ENCODE results near the gene BUB3. TPM values are rescaled to one million over a fixed set of nuclear protein-coding genes. Genes with fewer than 3 reads are reported as not detected.

The BUB3 gene
- total and polyA plus RNA-seq, 2 of the 8 experiments (the other 6 are each of a cell fraction or from before 2014, with no cell fraction given) = 183 to 207 TPM

DNA sequence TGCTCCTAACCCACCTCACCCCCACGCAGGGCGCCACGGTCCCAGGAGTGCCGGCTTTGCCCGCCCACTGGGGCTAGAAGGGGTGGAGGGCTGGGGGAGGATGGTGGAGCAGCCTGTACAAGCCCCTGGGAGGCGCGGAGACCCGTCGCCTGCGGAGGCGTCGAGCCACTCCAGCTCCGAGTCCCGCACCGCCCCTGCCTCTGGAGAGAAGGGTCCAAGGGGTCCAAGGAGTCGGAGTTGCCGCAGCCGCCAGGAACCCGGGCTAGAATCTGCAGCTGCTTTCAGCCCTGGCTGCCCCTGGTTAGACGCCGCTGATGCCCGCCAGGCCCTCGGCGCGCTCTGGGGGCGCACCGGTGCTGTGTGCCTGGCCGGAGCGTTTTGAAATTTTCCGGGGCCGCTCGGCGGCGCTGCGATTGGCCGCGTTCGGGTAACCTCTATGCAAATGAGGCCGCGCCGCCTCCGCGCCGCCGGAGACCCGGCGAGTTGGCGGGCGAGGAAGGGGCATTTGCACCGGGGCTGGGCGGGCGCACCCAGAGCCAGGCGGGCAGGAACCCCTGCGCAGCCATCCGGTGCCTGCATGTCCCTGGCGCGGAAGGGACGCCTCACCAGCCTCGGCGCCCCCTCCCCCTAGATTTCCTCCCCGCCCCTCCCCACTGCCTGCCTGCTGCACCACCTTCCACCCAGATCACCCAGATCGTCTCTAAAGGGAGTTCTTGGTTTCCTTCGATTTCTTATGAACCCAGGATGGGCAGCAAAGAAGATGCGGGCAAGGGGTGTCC, 6.4 kb upstream of the BUB3 start, which contains the start of gene HMX2 (continued):
- TF ChIP-seq TEAD4 (IDR thresholded peaks at IDR 0.05; ENCODE audit: low read depth, low read length) (no peak), RBBP5 (IDR thresholded peaks at IDR 0.05; ENCODE audit: borderline replicate concordance, low read depth, low read length) (peak; percentile 40; the same call in 1 of the 2 replicates), EGR1 (IDR thresholded peaks at IDR 0.05; ENCODE audit: borderline replicate concordance, low read depth, low read length) (no peak), POLR2A (IDR thresholded peaks at IDR 0.05; ENCODE audit: control extremely low read depth in 1 of 2, low read depth in 2 of 2, low read length in 2 of 2) (no peak), POLR2AphosphoS5 (IDR thresholded peaks at IDR 0.05; ENCODE audit: low read depth, low read length) (no peak), BCL11A (IDR thresholded peaks at IDR 0.05; ENCODE audit: low read depth in 2 of 2, low read length in 2 of 2) (no peak), ZNF274 (IDR thresholded peaks at IDR 0.05; ENCODE audit: borderline replicate concordance, extremely low read depth, low read length) (no peak), KDM5A (IDR thresholded peaks at IDR 0.05; ENCODE audit: low read length) (no peak), KDM4A (IDR thresholded peaks at IDR 0.05; ENCODE audit: low read depth, low read length, severe bottlenecking) (peak; percentile 10), HDAC2 (IDR thresholded peaks at IDR 0.05; ENCODE audit: borderline replicate concordance in 1 of 2, low read depth in 2 of 2, low read length in 2 of 2) (no peak), GABPA (IDR thresholded peaks at IDR 0.05; ENCODE audit: borderline replicate concordance, insufficient read depth, low read length) (no peak), CEBPB (IDR thresholded peaks at IDR 0.05; ENCODE audit: low read depth, low read length) (no peak), YY1 (IDR thresholded peaks at IDR 0.05; ENCODE audit: low read depth, low read length) (no peak), JUN (IDR thresholded peaks at IDR 0.05; ENCODE audit: low read depth, low read length) (no peak), SIN3A (conservative IDR thresholded peaks at IDR 0.05 in 1 of 2, IDR thresholded peaks at IDR 0.05 in 1 of 2; ENCODE audit: low read depth in 1 of 2, low read length in 2 of 2) (no peak)
- TF ChIP-seq, protein P1, sequence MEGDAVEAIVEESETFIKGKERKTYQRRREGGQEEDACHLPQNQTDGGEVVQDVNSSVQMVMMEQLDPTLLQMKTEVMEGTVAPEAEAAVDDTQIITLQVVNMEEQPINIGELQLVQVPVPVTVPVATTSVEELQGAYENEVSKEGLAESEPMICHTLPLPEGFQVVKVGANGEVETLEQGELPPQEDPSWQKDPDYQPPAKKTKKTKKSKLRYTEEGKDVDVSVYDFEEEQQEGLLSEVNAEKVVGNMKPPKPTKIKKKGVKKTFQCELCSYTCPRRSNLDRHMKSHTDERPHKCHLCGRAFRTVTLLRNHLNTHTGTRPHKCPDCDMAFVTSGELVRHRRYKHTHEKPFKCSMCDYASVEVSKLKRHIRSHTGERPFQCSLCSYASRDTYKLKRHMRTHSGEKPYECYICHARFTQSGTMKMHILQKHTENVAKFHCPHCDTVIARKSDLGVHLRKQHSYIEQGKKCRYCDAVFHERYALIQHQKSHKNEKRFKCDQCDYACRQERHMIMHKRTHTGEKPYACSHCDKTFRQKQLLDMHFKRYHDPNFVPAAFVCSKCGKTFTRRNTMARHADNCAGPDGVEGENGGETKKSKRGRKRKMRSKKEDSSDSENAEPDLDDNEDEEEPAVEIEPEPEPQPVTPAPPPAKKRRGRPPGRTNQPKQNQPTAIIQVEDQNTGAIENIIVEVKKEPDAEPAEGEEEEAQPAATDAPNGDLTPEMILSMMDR (IDR thresholded peaks at IDR 0.05; ENCODE audit: control extremely low read depth in 1 of 3, insufficient read depth in 1 of 3, low read depth in 1 of 3, low read length in 3 of 3) = peak in 2 of 3 experiments; percentile 19 to 44; a peak in 3 of 4 replicates
- TF ChIP-seq, protein P2, sequence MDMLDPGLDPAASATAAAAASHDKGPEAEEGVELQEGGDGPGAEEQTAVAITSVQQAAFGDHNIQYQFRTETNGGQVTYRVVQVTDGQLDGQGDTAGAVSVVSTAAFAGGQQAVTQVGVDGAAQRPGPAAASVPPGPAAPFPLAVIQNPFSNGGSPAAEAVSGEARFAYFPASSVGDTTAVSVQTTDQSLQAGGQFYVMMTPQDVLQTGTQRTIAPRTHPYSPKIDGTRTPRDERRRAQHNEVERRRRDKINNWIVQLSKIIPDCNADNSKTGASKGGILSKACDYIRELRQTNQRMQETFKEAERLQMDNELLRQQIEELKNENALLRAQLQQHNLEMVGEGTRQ (IDR thresholded peaks at IDR 0.05; ENCODE audit: low read length) = no peak

Measured in H1 (cell line).